GM12878 (cell line): ENCODE data around the gene CD69. TPM values are rescaled to one million over a fixed set of nuclear protein-coding genes. Genes with fewer than 3 reads are reported as not detected.

Experiments used
- ASH2L ChIP-seq: fragments of 300-600, 200-600 bp; sonication (generic); IDR thresholded peaks from 2 replicates; pipeline ENCODE4 v1.6.1; 2017; ENCODE audit warnings: low read depth, mild to moderate bottlenecking, borderline replicate concordance
- DPF2 ChIP-seq: fragments of 450-650 bp; IDR thresholded peaks from 2 replicates; pipeline ENCODE4 v1.6.1; 2017; ENCODE audit warnings: mild to moderate bottlenecking
- FOS ChIP-seq: IDR thresholded peaks from 3 replicates; pipeline ENCODE4 v1.6.1; 2011; ENCODE audit warnings: borderline replicate concordance; ENCODE audit not compliant: insufficient read length; ENCODE audit errors: extremely low read depth
- IRF4 ChIP-seq: IDR thresholded peaks from 2 replicates; pipeline ENCODE4 v1.6.1; 2011; ENCODE audit warnings: low read depth, low read length
- MEF2A ChIP-seq: IDR thresholded peaks from 2 replicates; pipeline ENCODE4 v1.6.1; 2011; ENCODE audit warnings: low read depth, mild to moderate bottlenecking, low read length, moderate library complexity; ENCODE audit not compliant: insufficient read depth
- MTA3 ChIP-seq: IDR thresholded peaks from 2 replicates; pipeline ENCODE4 v1.6.1; 2012; ENCODE audit warnings: low read length, inconsistent platforms, borderline replicate concordance
- MXI1 ChIP-seq: fragments of 150-350 bp; IDR thresholded peaks from 2 replicates; pipeline ENCODE4 v1.6.1; 2011; ENCODE audit warnings: low read depth, mild to moderate bottlenecking, inconsistent platforms, low read length, improper control_type of control experiment
- NFYA ChIP-seq: IDR thresholded peaks from 2 replicates; pipeline ENCODE4 v1.6.1; 2011; ENCODE audit warnings: low read depth, mild to moderate bottlenecking, low read length, improper control_type of control experiment, borderline replicate concordance
- NR2F1 ChIP-seq: fragments of 450-650 bp; conservative IDR thresholded peaks from 2 replicates; pipeline ENCODE4 v1.6.1; 2017; ENCODE audit warnings: mild to moderate bottlenecking
- PML ChIP-seq: IDR thresholded peaks from 2 replicates; pipeline ENCODE4 v1.6.1; 2012; ENCODE audit warnings: low read length, inconsistent platforms
- POLR2AphosphoS5 ChIP-seq: IDR thresholded peaks from 2 replicates; pipeline ENCODE4 v1.6.1; 2011; ENCODE audit warnings: mild to moderate bottlenecking, low read length, inconsistent platforms
- RCOR1 ChIP-seq: conservative IDR thresholded peaks from 2 replicates; pipeline ENCODE4 v1.6.1; 2012; ENCODE audit warnings: low read depth, low read length, improper control_type of control experiment
- RUNX3 ChIP-seq: IDR thresholded peaks from 2 replicates; pipeline ENCODE4 v1.6.1; 2012; ENCODE audit warnings: low read length, inconsistent platforms
- SIX5 ChIP-seq: IDR thresholded peaks from 2 replicates; pipeline ENCODE4 v1.6.1; 2011; ENCODE audit warnings: mild to moderate bottlenecking, low read depth, low read length, moderate library complexity; ENCODE audit not compliant: severe bottlenecking
- TCF12 ChIP-seq: IDR thresholded peaks from 2 replicates; pipeline ENCODE4 v1.6.1; 2011; ENCODE audit warnings: low read depth, mild to moderate bottlenecking, low read length
- WRNIP1 ChIP-seq: IDR thresholded peaks from 2 replicates; pipeline ENCODE4 v1.6.1; 2011; ENCODE audit warnings: low read depth, low read length, improper control_type of control experiment, borderline replicate concordance
- ZNF217 ChIP-seq: fragments of 450-650 bp; IDR thresholded peaks from 2 replicates; pipeline ENCODE4 v1.6.1; 2017; ENCODE audit warnings: antibody characterized with exemption, mild to moderate bottlenecking
- polyA plus RNA-seq, 11 experiments: library from polyadenylated mRNA; depleted of rRNA in 4 of 11; unstranded in 6 of 11; stranded (reverse) in 5 of 11; fragments of >200 nt; fragmentation: Nextera tagmentation in 4 of 11; fragmentation: Illumina TruSeq in 1 of 11; extraction: Ambion mirVana in 4 of 11; extraction: Trizol in 1 of 11; gene quantifications; 1 replicate in 1 of 11; 2 replicates in 10 of 11; pipeline versions ENCODE4 v1.2.1 to v1.2.3, GENCODE V29; 2011 to 2016; ENCODE audit warnings: inconsistent platforms in 2 of 11, missing spikeins in 2 of 11, low read depth in 1 of 11
- total RNA-seq, 4 experiments: library from RNA; depleted of rRNA in 3 of 4; stranded (reverse); fragments of >200 nt in 3 of 4; fragmentation: Illumina TruSeq in 1 of 4; extraction: Trizol in 1 of 4; gene quantifications; 2 replicates each; pipeline versions ENCODE4 v1.2.1 to v1.2.3, GENCODE V29; 2013 to 2021
- TF ChIP-seq, protein P1 (sequence below): IDR thresholded peaks from 2 replicates; pipeline ENCODE4 v1.6.1; 2012; ENCODE audit warnings: low read length, inconsistent platforms
- TF ChIP-seq, protein P2 (sequence below): fragments of 450-650 bp; IDR thresholded peaks from 2 replicates; pipeline ENCODE4 v1.6.1; 2016; ENCODE audit warnings: mild to moderate bottlenecking
- TF ChIP-seq, protein P3 (sequence below): fragments of 450-650 bp; IDR thresholded peaks from 2 replicates; pipeline ENCODE4 v1.6.1; 2017; ENCODE audit warnings: mild to moderate bottlenecking, moderate library complexity
- TF ChIP-seq, protein P4 (sequence below): fragments of 450-650 bp; IDR thresholded peaks from 2 replicates; pipeline ENCODE4 v1.6.1; 2017; ENCODE audit warnings: antibody characterized with exemption, mild to moderate bottlenecking, moderate library complexity
- TF ChIP-seq, protein P5 (sequence below): IDR thresholded peaks from 2 replicates; pipeline ENCODE4 v1.6.1; 2011; ENCODE audit warnings: low read depth, mild to moderate bottlenecking, low read length, moderate library complexity, borderline replicate concordance; ENCODE audit errors: extremely low read depth

Gene CD69
- total and polyA plus RNA-seq, 10 of the 15 experiments (the other 5 are each of a cell fraction or from before 2014, with no cell fraction given), result 7.3 to 156 (median 15.0) TPM

DNA sequence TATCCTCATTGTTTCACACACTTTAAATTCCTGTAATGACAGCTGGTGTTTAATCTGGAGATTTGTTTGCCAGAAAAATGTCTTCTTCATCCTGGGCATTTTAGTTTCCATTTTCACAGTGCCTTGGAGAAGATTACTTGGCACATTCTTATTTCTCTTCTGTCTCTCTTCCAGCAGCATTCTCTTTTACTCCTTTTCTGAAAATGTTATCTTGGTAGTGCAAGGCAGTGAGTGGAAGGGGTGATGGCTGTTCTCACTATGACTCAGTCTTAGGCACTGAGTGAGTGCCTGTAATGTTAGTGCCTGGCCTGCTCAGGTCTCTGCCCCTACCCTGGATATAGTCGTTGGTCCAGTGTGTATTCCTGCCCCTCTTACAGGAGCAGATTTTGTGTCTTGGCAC is 40.9 kb downstream of the CD69 start (continued):
- TF ChIP-seq, protein P1, sequence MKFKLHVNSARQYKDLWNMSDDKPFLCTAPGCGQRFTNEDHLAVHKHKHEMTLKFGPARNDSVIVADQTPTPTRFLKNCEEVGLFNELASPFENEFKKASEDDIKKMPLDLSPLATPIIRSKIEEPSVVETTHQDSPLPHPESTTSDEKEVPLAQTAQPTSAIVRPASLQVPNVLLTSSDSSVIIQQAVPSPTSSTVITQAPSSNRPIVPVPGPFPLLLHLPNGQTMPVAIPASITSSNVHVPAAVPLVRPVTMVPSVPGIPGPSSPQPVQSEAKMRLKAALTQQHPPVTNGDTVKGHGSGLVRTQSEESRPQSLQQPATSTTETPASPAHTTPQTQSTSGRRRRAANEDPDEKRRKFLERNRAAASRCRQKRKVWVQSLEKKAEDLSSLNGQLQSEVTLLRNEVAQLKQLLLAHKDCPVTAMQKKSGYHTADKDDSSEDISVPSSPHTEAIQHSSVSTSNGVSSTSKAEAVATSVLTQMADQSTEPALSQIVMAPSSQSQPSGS, result no peak
- TF ChIP-seq SIX5 (no peak), MEF2A (no peak), IRF4 (peak; percentile 88), RCOR1 (no peak), MXI1 (no peak), ASH2L (no peak), RUNX3 (0 out of 2 replicates have a peak, but pooled peaks have one; percentile 4), MTA3 (no peak), ZNF217 (no peak), NR2F1 (no peak), PML (peak; percentile 42; the same call in 1 of the 2 replicates), TCF12 (no peak), POLR2AphosphoS5 (peak; percentile 63), WRNIP1 (no peak), NFYA (no peak), FOS (no peak), DPF2 (peak; percentile 30; the same call in 1 of the 2 replicates)
- TF ChIP-seq, protein P2, sequence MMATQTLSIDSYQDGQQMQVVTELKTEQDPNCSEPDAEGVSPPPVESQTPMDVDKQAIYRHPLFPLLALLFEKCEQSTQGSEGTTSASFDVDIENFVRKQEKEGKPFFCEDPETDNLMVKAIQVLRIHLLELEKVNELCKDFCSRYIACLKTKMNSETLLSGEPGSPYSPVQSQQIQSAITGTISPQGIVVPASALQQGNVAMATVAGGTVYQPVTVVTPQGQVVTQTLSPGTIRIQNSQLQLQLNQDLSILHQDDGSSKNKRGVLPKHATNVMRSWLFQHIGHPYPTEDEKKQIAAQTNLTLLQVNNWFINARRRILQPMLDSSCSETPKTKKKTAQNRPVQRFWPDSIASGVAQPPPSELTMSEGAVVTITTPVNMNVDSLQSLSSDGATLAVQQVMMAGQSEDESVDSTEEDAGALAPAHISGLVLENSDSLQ, result no peak
- TF ChIP-seq, protein P3, sequence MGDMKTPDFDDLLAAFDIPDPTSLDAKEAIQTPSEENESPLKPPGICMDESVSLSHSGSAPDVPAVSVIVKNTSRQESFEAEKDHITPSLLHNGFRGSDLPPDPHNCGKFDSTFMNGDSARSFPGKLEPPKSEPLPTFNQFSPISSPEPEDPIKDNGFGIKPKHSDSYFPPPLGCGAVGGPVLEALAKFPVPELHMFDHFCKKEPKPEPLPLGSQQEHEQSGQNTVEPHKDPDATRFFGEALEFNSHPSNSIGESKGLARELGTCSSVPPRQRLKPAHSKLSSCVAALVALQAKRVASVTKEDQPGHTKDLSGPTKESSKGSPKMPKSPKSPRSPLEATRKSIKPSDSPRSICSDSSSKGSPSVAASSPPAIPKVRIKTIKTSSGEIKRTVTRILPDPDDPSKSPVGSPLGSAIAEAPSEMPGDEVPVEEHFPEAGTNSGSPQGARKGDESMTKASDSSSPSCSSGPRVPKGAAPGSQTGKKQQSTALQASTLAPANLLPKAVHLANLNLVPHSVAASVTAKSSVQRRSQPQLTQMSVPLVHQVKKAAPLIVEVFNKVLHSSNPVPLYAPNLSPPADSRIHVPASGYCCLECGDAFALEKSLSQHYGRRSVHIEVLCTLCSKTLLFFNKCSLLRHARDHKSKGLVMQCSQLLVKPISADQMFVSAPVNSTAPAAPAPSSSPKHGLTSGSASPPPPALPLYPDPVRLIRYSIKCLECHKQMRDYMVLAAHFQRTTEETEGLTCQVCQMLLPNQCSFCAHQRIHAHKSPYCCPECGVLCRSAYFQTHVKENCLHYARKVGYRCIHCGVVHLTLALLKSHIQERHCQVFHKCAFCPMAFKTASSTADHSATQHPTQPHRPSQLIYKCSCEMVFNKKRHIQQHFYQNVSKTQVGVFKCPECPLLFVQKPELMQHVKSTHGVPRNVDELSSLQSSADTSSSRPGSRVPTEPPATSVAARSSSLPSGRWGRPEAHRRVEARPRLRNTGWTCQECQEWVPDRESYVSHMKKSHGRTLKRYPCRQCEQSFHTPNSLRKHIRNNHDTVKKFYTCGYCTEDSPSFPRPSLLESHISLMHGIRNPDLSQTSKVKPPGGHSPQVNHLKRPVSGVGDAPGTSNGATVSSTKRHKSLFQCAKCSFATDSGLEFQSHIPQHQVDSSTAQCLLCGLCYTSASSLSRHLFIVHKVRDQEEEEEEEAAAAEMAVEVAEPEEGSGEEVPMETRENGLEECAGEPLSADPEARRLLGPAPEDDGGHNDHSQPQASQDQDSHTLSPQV, result no peak
- TF ChIP-seq, protein P4, sequence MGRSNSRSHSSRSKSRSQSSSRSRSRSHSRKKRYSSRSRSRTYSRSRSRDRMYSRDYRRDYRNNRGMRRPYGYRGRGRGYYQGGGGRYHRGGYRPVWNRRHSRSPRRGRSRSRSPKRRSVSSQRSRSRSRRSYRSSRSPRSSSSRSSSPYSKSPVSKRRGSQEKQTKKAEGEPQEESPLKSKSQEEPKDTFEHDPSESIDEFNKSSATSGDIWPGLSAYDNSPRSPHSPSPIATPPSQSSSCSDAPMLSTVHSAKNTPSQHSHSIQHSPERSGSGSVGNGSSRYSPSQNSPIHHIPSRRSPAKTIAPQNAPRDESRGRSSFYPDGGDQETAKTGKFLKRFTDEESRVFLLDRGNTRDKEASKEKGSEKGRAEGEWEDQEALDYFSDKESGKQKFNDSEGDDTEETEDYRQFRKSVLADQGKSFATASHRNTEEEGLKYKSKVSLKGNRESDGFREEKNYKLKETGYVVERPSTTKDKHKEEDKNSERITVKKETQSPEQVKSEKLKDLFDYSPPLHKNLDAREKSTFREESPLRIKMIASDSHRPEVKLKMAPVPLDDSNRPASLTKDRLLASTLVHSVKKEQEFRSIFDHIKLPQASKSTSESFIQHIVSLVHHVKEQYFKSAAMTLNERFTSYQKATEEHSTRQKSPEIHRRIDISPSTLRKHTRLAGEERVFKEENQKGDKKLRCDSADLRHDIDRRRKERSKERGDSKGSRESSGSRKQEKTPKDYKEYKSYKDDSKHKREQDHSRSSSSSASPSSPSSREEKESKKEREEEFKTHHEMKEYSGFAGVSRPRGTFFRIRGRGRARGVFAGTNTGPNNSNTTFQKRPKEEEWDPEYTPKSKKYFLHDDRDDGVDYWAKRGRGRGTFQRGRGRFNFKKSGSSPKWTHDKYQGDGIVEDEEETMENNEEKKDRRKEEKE, result no peak
- TF ChIP-seq, protein P5, sequence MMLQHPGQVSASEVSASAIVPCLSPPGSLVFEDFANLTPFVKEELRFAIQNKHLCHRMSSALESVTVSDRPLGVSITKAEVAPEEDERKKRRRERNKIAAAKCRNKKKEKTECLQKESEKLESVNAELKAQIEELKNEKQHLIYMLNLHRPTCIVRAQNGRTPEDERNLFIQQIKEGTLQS, result no peak
